Activated T-cell treated with anti-CD3 and anti-CD28 coated beads for 24 hours (primary cell): Measurements from ENCODE around the gene SNX27.
"Not testable (repeated sequence)": the region's sequence is repeated elsewhere in the genome, so short reads cannot be mapped to it uniquely, and the experiment has no call there.

ENCODE experiments used
- DNase-seq: peaks from one replicate; pipeline ENCODE4 v3.0.0-alpha.2; 2020; ENCODE audit warnings: low read depth

Gene SNX27

GRCh38 chr1:151604291-151604690 lies 7.6 kb upstream of the SNX27 start:
- DNase-seq: no peak

GRCh38 chr1:151606384-151606783 lies 5.5 kb upstream of the SNX27 start:
- DNase-seq: no peak

- no peak for DNase-seq
Observed at GRCh38 chr1:151606857-151607256, 5.0 kb upstream of the SNX27 start.

GRCh38 chr1:151610142-151610541 lies 1.7 kb upstream of the SNX27 start:
- DNase-seq: no peak

- no peak for DNase-seq
Observed at GRCh38 chr1:151611288-151611790, 511 bp upstream of the SNX27 start.

GRCh38 chr1:151612501-151613281 lies 841 bp downstream of the SNX27 start:
- peak; percentile 21 for DNase-seq

GRCh38 chr1:151613282-151613780 lies 1.5 kb downstream of the SNX27 start:
- DNase-seq: no peak

- DNase-seq: no peak
Observed at GRCh38 chr1:151615711-151616504, 4.1 kb downstream of the SNX27 start.

- DNase-seq: no peak
Observed at GRCh38 chr1:151616505-151616849, 4.6 kb downstream of the SNX27 start.

- no peak for DNase-seq
Observed at GRCh38 chr1:151618003-151618402, 6.2 kb downstream of the SNX27 start.

GRCh38 chr1:151618470-151618869 lies 6.6 kb downstream of the SNX27 start:
- no peak for DNase-seq

- DNase-seq: not testable (repeated sequence)
Observed at GRCh38 chr1:151618996-151619395, 7.1 kb downstream of the SNX27 start.

GRCh38 chr1:151619489-151620093 lies 7.7 kb downstream of the SNX27 start:
- DNase-seq: no peak

- DNase-seq: no peak
Observed at GRCh38 chr1:151620286-151620685, 8.4 kb downstream of the SNX27 start.

GRCh38 chr1:151621351-151621750 lies 9.5 kb downstream of the SNX27 start:
- DNase-seq: no peak

- no peak for DNase-seq
Observed at GRCh38 chr1:151624783-151625182, 12.9 kb downstream of the SNX27 start.

GRCh38 chr1:151626740-151627334 lies 15.0 kb downstream of the SNX27 start:
- no peak for DNase-seq

- DNase-seq: no peak
Observed at GRCh38 chr1:151629278-151629677, 17.4 kb downstream of the SNX27 start.

GRCh38 chr1:151635479-151636072 lies 23.7 kb downstream of the SNX27 start:
- DNase-seq: no peak

- DNase-seq: no peak
Observed at GRCh38 chr1:151638074-151638775, 26.4 kb downstream of the SNX27 start.

GRCh38 chr1:151638812-151639211 lies 27.0 kb downstream of the SNX27 start:
- no peak for DNase-seq
